Neural cell (in vitro differentiated cells): ENCODE data around the gene CACNA2D2. TPM values are rescaled to one million over a fixed set of nuclear protein-coding genes. Genes with fewer than 3 reads are reported as not detected.

Experiments used
- H2AFZ ChIP-seq: fragments of 200-600, 300-800 bp; sonication (generic), shearing (Covaris generic); 2 replicates; pipeline ENCODE4 v1.6.0; 2014; ENCODE audit warnings: low read depth, mild to moderate bottlenecking, antibody characterized with exemption, low read length, moderate library complexity
- H3F3A ChIP-seq: fragments of 200-600 bp; shearing (Covaris generic); 2 replicates; pipeline ENCODE4 v1.6.1; 2016; ENCODE audit warnings: mild to moderate bottlenecking, moderate library complexity, mixed read lengths, antibody characterized with exemption, low read length; ENCODE audit not compliant: insufficient read depth, poor library complexity, severe bottlenecking
- H3K27ac ChIP-seq: fragments of 200-600, 300-800 bp; sonication (generic), shearing (Covaris generic); 2 replicates; pipeline ENCODE4 v1.5.1; 2014; ENCODE audit warnings: mild to moderate bottlenecking, low read length, moderate library complexity
- H3K27me3 ChIP-seq: fragments of 300-800, 200-600 bp; sonication (generic), shearing (Covaris generic); 2 replicates; pipeline ENCODE4 v1.6.0; 2014; ENCODE audit warnings: mild to moderate bottlenecking, low read depth, low read length, moderate library complexity; ENCODE audit not compliant: insufficient read depth
- H3K36me3 ChIP-seq: fragments of 300-800, 200-600 bp; sonication (generic), shearing (Covaris generic); 2 replicates; pipeline ENCODE4 v1.5.1; 2014; ENCODE audit warnings: mild to moderate bottlenecking, antibody characterized with exemption, low read length, moderate library complexity; ENCODE audit not compliant: insufficient read depth
- H3K4me2 ChIP-seq: fragments of 300-800, 200-600 bp; sonication (generic), shearing (Covaris generic); 2 replicates; pipeline ENCODE4 v1.6.0; 2014; ENCODE audit warnings: mild to moderate bottlenecking, low read length
- H3K4me3 ChIP-seq: fragments of 300-800, 200-600 bp; sonication (generic), shearing (Covaris generic); 2 replicates; pipeline ENCODE4 v1.5.1; 2014; ENCODE audit warnings: mild to moderate bottlenecking, low read length, moderate library complexity
- H3K79me2 ChIP-seq: fragments of 200-600 bp; shearing (Covaris generic); replicated peaks from 2 replicates; pipeline ENCODE4 v1.6.0; 2014; ENCODE audit warnings: mild to moderate bottlenecking, low read length, moderate library complexity; ENCODE audit not compliant: insufficient read depth
- H3K9ac ChIP-seq: fragments of 300-800, 200-600 bp; sonication (generic), shearing (Covaris generic); 2 replicates; pipeline ENCODE4 v1.6.1; 2016; ENCODE audit warnings: mild to moderate bottlenecking, low read length, mixed read lengths
- H3K9me2 ChIP-seq: fragments of 200-600 bp; shearing (Covaris generic); 2 replicates; pipeline ENCODE4 v1.6.1; 2016; ENCODE audit warnings: mild to moderate bottlenecking, low read length, mixed read lengths; ENCODE audit not compliant: insufficient read depth
- H3K9me3 ChIP-seq: fragments of 200-600, 300-800 bp; sonication (generic), shearing (Covaris generic); 2 replicates; pipeline ENCODE4 v1.6.1; 2016; ENCODE audit warnings: mild to moderate bottlenecking, mixed run types, low read length, moderate library complexity, mixed read lengths
- H4K20me1 ChIP-seq: fragments of 200-600 bp; shearing (Covaris generic); 2 replicates; pipeline ENCODE4 v1.6.1; 2016; ENCODE audit warnings: mild to moderate bottlenecking, mixed run types; ENCODE audit not compliant: insufficient read depth
- CTCF ChIP-seq: fragments of 450-650 bp; IDR thresholded peaks from 2 replicates; pipeline ENCODE4 v1.5.1; 2014; ENCODE audit warnings: antibody characterized with exemption, mild to moderate bottlenecking, moderate library complexity; ENCODE audit not compliant: poor library complexity, severe bottlenecking
- EP300 ChIP-seq: fragments of 450-650 bp; conservative IDR thresholded peaks from 2 replicates; pipeline ENCODE4 v1.6.1; 2014; ENCODE audit warnings: antibody characterized with exemption, mild to moderate bottlenecking, moderate library complexity; ENCODE audit not compliant: poor library complexity, severe bottlenecking
- EZH2 ChIP-seq: fragments of 200-600, 300-800 bp; shearing (Covaris generic), sonication (generic); IDR thresholded peaks from 2 replicates; pipeline ENCODE4 v1.6.1; 2014; ENCODE audit warnings: antibody characterized with exemption, low read length, borderline replicate concordance, mild to moderate bottlenecking; ENCODE audit not compliant: insufficient read depth, poor library complexity, severe bottlenecking
- MXI1 ChIP-seq: fragments of 450-650 bp; conservative IDR thresholded peaks from 2 replicates; pipeline ENCODE4 v1.6.1; 2014; ENCODE audit warnings: antibody characterized with exemption, mild to moderate bottlenecking; ENCODE audit not compliant: poor library complexity, severe bottlenecking
- POLR2AphosphoS5 ChIP-seq: IDR thresholded peaks from 2 replicates; pipeline ENCODE4 v1.6.1; 2012
- RAD21 ChIP-seq: fragments of 450-650 bp; conservative IDR thresholded peaks from 2 replicates; pipeline ENCODE4 v1.6.1; 2014; ENCODE audit warnings: antibody characterized with exemption, mild to moderate bottlenecking, moderate library complexity
- REST ChIP-seq: IDR thresholded peaks from 2 replicates; pipeline ENCODE4 v1.6.1; 2012; ENCODE audit warnings: borderline replicate concordance
- SMC3 ChIP-seq: fragments of 450-650 bp; conservative IDR thresholded peaks from 2 replicates; pipeline ENCODE4 v1.6.1; 2014; ENCODE audit warnings: antibody characterized with exemption, mild to moderate bottlenecking, moderate library complexity; ENCODE audit not compliant: poor library complexity
- TAF1 ChIP-seq: IDR thresholded peaks from 2 replicates; pipeline ENCODE4 v1.6.1; 2012; ENCODE audit warnings: low read depth
- polyA plus RNA-seq: library from polyadenylated mRNA; depleted of rRNA; stranded (reverse); fragments of >200 nt; gene quantifications from 2 replicates; pipeline ENCODE4 v1.2.3, GENCODE V29; 2014

The CACNA2D2 gene
- polyA plus RNA-seq, 1 donor from 2014 or later, result 7.8 TPM

GRCh38 chr3:50428007-50428633 is 75.3 kb downstream of the CACNA2D2 start:
- H3K9me2 ChIP-seq, result no peaks in the 10 kb centered on the region
- H3K4me3 ChIP-seq, result no peak overlapping the region
- H3K27ac ChIP-seq, result no peak overlapping the region
- no peak overlapping the region for H2AFZ ChIP-seq
- no peaks in the 10 kb centered on the region for H3K79me2 ChIP-seq
- H3K27me3 ChIP-seq, result no peaks in the 10 kb centered on the region
- no peak overlapping the region for H3K4me2 ChIP-seq
- no peaks in the 10 kb centered on the region for H3K9me3 ChIP-seq
- H3K36me3 ChIP-seq, result no peaks in the 10 kb centered on the region
- TF ChIP-seq POLR2AphosphoS5 (no peak), CTCF (no peak), EP300 (no peak), RAD21 (no peak), REST (no peak), TAF1 (no peak), MXI1 (no peak), SMC3 (no peak), EZH2 (no peak)
- H3F3A ChIP-seq, result no peaks in the 10 kb centered on the region
- no peaks in the 10 kb centered on the region for H4K20me1 ChIP-seq
- no peak overlapping the region for H3K9ac ChIP-seq

- TF ChIP-seq EZH2 (no peak), SMC3 (no peak), REST (no peak), TAF1 (no peak), CTCF (no peak)
- no peak overlapping the region for H3K4me2 ChIP-seq
- H3K9me2 ChIP-seq, result no peaks in the 10 kb centered on the region
- H3F3A ChIP-seq, result no peaks in the 10 kb centered on the region
- H3K36me3 ChIP-seq, result no peaks in the 10 kb centered on the region
- no peak overlapping the region for H3K27ac ChIP-seq
- no peak overlapping the region for H3K4me3 ChIP-seq
- H3K27me3 ChIP-seq, result no peaks in the 10 kb centered on the region
- H2AFZ ChIP-seq, result no peak overlapping the region
- H4K20me1 ChIP-seq, result no peaks in the 10 kb centered on the region
- no peaks in the 10 kb centered on the region for H3K9me3 ChIP-seq
- H3K79me2 ChIP-seq, result no peaks in the 10 kb centered on the region
- no peak overlapping the region for H3K9ac ChIP-seq
These were observed 76.2 kb downstream of the CACNA2D2 start for GRCh38 chr3:50427217-50427616.
